Activated CD4-positive, alpha-beta T cell treated with anti-CD3 and anti-CD28 coated beads for 48 hours (primary cell): ENCODE results near the gene CHCHD3.
"Not testable (repeated sequence)": the region's sequence is repeated elsewhere in the genome, so short reads cannot be mapped to it uniquely, and the experiment has no call there.

Experiments
- DNase-seq: peaks from one replicate; pipeline ENCODE4 v3.0.0-alpha.2; 2020

CHCHD3 gene

GRCh38 chr7:132998763-132999162 lies 83.1 kb downstream of the CHCHD3 start:
- DNase-seq = no peak

GRCh38 chr7:132997505-132997904 lies 84.4 kb downstream of the CHCHD3 start:
- no peak for DNase-seq

- DNase-seq = no peak
Measured at GRCh38 chr7:132996581-132997242, 85.2 kb downstream of the CHCHD3 start.

- DNase-seq = no peak
Measured at GRCh38 chr7:132993377-132994013, 88.4 kb downstream of the CHCHD3 start.

- DNase-seq = no peak
Measured at GRCh38 chr7:132991615-132992587, 90.0 kb downstream of the CHCHD3 start.

GRCh38 chr7:132988117-132988516 lies 93.8 kb downstream of the CHCHD3 start:
- no peak for DNase-seq

- no peak for DNase-seq
Measured at GRCh38 chr7:132980402-132980801, 101.5 kb downstream of the CHCHD3 start.

GRCh38 chr7:132979524-132979923 lies 102.4 kb downstream of the CHCHD3 start:
- no peak for DNase-seq

- DNase-seq = no peak
Measured at GRCh38 chr7:132977234-132977633, 104.7 kb downstream of the CHCHD3 start.

- DNase-seq = no peak
Measured at GRCh38 chr7:132972745-132973144, 109.1 kb downstream of the CHCHD3 start.

GRCh38 chr7:132970257-132970656 lies 111.6 kb downstream of the CHCHD3 start:
- DNase-seq = no peak

GRCh38 chr7:132969520-132969919 lies 112.4 kb downstream of the CHCHD3 start:
- no peak for DNase-seq

- not testable (repeated sequence) for DNase-seq
Measured at GRCh38 chr7:132967470-132967848, 114.4 kb downstream of the CHCHD3 start.

GRCh38 chr7:132966754-132967469 lies 115.0 kb downstream of the CHCHD3 start:
- DNase-seq = no peak

GRCh38 chr7:132965951-132966350 lies 115.9 kb downstream of the CHCHD3 start:
- no peak for DNase-seq

- no peak for DNase-seq
Measured at GRCh38 chr7:132964876-132965275, 117.0 kb downstream of the CHCHD3 start.

GRCh38 chr7:132959891-132960290 lies 122.0 kb downstream of the CHCHD3 start:
- no peak for DNase-seq

- no peak for DNase-seq
Measured at GRCh38 chr7:132956556-132956955, 125.3 kb downstream of the CHCHD3 start.

- DNase-seq = no peak
Measured at GRCh38 chr7:132953468-132953867, 128.4 kb downstream of the CHCHD3 start.

- DNase-seq = no peak
Measured at GRCh38 chr7:132950725-132951124, 131.2 kb downstream of the CHCHD3 start.

- DNase-seq = no peak
Measured at GRCh38 chr7:132947011-132947410, 134.9 kb downstream of the CHCHD3 start.

- DNase-seq = no peak
Measured at GRCh38 chr7:132944774-132945173, 137.1 kb downstream of the CHCHD3 start.

GRCh38 chr7:132943645-132944044 lies 138.2 kb downstream of the CHCHD3 start:
- no peak for DNase-seq
